GM18951 (cell line): ENCODE measurements around the gene TNNC1.

Experiments
- POLR2A ChIP-seq: IDR thresholded peaks from 4 replicates; pipeline ENCODE4 v1.6.1; 2011; ENCODE audit warnings: mild to moderate bottlenecking; ENCODE audit not compliant: insufficient read length, insufficient read depth; ENCODE audit errors: extremely low read depth
- in situ Hi-C: fragments of 300-500 bp; cut with MboI; formaldehyde crosslinking; loops from one replicate; pipeline ENCODE4 v1.12.0; 2022; ENCODE audit warnings: low sequenced_read_pairs, mixed read lengths, inconsistent platforms; ENCODE audit not compliant: unreplicated experiment

Gene TNNC1

DNA sequence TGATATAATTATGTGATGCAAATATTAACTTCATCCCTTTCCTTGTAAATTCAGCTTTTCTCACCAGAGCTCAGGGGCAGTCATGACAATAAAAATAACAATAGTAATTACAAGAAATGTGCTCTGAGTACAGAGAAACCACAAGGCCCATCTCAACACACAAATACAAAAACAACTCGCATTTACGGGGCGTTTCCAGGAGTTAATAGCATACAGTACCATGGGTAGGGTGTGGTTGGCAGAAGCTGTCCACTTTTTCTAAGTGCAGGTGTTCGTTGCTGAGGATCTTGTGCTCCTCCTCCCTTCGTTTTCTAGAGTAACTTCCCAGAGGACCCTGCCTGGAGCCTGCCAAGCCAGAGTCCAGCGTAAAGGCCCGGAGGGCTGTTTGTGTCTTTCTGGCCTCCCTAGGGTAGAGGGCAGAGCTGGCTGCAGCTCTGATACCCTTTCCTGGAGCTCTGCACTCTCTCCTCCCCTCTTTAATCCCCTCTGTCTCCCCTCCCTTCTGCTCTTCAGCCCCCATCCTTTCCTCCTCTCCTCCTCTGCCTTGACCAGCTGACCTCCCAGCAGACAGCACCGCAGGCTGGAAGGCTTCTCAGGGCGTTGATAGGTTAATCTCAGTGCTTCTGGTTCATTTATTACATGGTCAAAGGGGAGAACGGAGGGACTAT is 20.4 kb downstream of the TNNC1 start:
- in situ Hi-C loops, result no loop called here
- no peak for TF ChIP-seq POLR2A

DNA sequence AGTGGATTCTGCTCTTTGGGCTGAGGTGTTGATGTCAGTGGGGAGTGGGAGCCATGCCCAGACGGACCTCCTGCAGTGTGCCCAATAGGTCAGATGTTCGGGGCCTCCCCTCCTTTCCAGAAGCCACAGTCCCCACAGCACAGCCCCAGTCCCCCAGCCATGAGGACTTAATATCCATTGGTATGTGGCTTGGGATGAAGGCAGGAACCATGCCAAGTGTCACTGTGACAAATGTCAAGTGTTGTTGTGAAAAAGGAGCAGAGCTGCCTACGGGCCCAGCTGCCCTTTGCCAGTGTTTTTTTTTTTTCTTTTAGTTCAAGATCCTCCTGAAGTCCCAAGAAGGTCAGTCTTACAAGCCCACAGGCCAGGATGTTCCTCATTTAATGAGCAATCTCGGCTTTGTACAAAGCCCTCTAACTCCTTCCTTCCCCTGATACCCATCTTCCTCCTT is 21.1 kb downstream of the TNNC1 start:
- TF ChIP-seq POLR2A, result no peak
- in situ Hi-C loops, result no loop called here

DNA sequence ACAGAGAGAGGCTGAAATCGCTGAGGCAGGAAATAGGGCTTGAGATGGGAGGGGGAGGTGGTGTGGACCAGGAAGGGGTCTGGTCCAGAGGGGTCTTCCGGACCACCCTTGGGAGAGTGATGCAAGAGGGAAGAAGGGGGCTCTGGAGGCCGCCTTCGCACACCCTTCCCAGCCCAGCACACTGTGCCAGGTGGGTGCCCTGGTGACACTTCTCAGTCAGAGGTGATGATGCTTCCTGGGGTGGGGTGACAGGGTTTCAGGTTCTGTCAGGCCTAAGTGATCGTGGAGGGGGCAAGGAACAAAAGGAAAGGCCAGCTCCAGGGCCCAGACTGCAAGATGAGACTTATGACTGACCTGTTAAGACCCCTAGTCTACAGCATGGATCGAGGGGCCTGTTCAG is 21.6 kb downstream of the TNNC1 start:
- in situ Hi-C loops, result no loop called here
- no peak for TF ChIP-seq POLR2A

DNA sequence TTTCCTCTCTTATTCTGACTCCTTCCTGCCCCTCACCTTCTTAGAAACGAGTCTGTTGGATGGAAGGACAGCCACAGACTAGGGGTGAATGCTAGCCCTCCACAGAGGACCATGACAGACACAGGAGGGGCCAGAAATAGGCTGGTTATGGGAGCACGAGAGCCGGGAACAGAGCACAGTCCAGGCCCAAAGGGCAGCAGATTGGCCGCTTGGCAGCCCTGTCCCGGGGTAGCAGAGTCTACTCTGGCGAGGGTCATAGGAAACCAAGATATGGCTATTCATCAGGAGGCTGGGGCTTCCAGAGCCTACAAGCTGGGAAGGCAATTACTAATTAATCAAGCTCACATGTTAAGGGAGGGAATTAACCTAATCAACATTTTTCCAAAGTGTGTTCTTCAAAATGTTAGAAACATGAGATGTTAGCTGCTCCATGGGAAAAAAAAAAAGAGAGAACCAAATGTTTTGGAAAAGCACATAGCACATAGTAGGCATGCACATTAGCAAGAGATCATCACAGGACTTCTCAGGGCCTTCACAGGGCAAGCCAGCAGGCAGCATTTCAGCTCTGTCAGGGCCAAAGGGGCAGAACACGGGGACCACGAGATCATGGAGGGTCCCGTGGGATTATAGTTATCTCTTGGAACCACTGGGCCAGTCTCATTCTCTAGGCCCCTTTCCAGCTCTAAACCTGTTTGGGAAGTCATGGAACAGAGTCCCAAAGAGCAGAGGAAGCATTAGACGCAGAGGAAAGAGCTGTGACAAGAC is 22.2 kb downstream of the TNNC1 start:
- no peak for TF ChIP-seq POLR2A
- in situ Hi-C loops, result no loop called here

DNA sequence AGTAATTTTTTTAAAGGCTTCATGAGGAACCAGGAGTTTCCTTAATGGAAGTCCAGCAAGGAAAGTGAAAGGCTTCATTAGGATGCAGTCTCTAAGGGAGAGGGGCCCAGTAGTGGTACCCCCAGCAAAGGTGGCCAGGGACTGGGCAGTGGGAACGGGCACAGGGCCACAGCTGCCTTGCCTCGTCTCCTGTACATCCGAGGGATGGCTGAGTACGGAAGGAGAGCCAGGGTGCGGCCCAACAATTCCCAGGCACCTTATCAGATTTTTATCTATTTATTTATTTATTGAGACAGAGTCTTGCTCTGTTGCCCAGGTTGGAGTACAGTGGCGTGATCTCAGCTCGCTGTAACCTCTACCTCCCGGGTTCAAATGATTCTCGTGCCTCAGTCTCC is 23.4 kb downstream of the TNNC1 start:
- in situ Hi-C loops, result no loop called here
- TF ChIP-seq POLR2A, result no peak

DNA sequence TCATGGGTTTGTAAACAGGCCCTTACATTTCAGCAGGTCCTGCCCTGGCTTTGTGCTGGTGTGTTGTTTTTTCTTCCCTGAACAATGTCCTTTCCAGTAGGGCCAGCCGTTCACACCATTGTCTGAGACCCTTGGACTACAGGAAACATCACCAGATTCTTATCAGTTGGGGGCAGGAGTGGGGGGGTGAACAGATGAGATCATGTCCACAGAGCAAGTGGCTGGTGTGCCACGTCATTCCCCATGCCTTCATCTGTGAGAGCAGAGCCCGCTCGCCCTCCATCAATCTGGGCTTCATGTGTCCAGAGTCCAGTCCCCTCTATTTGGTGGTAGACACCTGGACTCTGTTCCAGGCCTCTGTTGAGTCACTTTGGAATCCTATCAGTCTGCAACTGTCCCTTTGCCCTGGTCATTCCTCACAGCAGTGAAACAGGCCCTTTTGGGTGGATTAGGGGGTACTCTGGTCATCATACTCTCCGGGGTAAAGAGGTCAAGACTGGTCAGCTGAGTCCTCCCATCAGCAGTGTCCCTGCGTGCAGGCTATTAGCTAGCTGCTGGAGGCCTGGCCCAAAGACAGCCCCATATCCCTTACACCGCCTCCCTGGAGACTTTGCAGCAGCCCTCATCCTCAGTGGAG is 23.9 kb downstream of the TNNC1 start:
- in situ Hi-C loops, result no loop called here
- no peak for TF ChIP-seq POLR2A

DNA sequence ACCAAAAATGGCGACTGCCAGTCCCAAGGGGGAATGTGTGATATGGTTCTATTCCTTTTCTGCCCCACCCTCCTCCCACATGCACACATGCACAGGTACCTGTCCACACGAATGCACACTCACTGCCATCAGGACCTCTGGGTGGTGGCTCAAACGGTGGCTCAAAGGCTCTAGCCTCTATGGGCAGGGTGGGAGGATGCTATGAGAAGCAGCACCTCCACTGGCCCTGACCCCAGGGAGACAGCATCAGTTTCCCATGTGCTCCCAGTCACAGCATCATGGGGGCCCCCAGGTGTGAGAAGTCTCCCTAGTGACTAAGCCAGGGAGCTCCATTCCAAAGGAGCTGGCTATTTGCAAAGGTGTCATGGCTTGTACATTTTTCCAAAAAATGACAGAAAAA is 24.8 kb downstream of the TNNC1 start:
- in situ Hi-C loops, result no loop called here
- no peak for TF ChIP-seq POLR2A

DNA sequence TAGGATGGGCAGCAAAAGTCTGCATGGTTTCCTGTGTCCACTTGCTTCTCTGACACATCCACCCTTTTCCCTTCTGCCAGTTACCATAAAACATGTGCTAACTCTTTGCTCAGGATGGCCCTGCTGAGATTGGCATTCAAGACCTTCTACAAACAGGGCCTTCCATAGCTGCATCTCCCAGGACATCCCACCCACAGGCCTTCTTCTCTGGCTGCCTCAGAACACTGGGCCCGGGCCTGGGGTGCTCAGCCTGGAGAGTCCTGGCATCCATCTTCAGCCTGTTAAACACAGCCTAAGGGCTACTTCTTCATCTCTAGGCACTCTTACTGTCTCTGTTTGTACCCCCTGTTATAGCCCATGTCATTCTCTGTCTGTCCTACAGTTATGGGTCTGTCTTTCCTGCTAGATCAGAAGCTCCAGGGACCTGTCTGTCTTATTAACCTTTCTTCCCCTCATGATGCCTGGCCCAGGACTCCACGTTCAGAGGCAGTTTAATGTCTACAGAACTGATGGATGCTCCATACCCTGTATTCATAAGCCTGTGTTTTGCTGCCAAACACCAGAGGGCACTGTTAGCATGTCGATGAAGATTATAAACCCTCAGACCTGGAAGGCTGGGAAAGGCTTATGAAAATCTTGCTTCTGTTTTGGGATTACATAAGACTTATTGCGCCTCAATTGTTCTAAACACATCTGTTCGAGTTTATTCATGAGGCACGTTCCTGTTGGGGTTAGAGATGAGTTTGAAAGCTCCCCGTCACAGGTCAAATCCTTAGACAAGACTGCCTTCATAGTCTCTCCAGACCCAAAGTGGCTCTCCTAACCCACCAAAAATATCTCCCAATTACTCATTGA is 25.5 kb downstream of the TNNC1 start:
- no peak for TF ChIP-seq POLR2A
- in situ Hi-C loops, result no loop called here

DNA sequence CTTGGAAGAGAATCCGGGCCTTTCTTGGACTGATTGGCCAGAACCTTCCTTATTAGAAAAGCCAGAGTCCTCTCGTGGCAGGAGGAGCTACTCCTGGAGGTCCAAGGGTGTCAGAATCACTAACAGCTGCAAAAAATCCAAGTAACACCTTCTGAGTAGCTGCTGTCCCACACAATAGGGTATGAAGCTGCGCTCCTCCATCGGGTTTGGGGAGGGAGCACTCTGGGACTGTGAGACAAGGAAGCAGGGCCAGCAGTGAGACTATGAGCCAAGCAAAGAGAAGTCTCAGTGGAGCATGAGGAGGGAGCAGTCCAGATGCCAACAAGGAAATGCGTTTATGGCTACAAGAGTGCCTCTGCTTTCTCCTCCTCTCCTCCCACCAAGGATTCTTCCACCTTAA is 30.7 kb downstream of the TNNC1 start:
- TF ChIP-seq POLR2A, result no peak
- in situ Hi-C loops, result no loop called here

DNA sequence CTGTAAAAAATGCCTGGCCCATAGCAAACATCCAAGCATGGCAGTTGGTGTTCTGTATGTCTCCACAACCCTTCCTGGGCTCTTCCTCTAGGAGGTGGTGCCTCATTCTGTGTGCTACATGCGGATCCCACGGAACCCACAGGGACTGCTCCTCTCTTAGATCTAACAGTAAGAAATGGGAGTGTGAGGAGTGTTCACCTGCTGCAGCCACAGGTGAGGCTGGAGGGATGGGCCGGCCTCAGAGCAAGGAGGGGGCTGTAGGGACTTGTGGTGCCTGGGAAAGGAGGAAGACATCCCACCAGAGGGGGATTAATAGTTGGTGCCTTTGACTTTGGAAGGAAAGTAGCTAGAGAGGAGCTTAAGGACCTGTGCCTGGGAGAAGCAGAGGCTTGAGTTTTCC is 31.2 kb downstream of the TNNC1 start:
- no peak for TF ChIP-seq POLR2A
- in situ Hi-C loops, result no loop called here

DNA sequence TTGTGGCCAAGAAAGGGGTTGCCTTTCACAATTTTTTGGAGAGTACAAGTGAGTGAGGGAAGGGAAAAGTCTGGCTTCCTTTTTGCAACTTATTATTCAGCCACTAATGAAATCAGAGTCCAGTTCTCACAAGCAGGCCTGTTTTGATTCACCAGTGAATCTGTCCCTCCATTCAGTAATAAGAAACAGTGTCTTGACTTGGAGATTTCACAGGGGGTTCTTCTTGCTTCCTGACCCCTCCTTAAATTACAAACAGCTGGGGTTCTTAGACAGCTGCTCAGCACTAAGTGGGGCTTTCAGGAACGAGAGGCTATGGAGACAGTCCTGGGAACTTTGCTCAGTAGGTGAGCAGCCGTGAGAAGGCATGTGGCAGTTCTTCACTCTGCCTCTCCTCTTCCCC is 33.5 kb downstream of the TNNC1 start:
- TF ChIP-seq POLR2A, result no peak
- in situ Hi-C loops, result no loop called here

DNA sequence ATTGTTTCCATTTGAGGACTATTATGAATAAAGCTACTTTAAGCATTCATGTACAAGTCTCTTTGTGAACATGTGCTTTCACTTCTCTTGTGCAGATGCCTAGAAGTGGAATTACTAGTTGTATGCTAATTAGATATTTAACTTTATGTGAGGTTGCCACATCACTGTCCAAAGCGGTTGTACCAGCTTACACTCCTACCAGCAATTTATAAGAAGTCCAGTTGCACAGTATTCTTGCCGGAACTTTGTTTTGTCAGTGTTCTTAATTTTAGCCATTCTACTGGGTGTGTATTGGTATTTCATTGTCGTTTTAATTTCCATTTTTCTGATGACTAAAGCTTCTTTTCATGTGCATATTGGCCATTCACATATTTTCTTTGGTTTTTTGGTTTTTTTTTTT is 38.0 kb downstream of the TNNC1 start:
- in situ Hi-C loops, result no loop called here
- TF ChIP-seq POLR2A, result no peak

DNA sequence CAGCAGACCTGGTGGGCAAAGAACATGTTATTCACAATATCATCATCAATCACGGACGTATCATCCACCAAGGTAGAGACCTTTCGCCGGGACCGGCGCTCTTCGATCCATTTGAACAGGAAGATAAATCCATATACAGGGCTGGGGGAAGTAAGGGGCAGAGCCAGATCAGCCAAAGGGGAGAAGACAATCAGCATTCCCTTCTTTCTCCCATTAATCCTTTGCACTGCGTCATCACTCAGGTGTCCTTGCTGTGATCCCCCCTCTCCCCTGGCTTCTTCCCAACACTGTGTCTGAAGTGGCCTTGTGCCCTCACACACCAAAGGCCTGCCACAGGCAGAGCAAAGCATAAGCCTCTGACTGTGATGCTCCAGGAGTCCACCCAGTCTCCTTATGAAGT is 45.4 kb downstream of the TNNC1 start:
- in situ Hi-C loops, result no loop called here
- TF ChIP-seq POLR2A, result no peak
